ENCODE measurements around the gene ANAPC4. TPM values are rescaled to one million over a fixed set of nuclear protein-coding genes. Genes with fewer than 3 reads are reported as not detected.
"Not testable (repeated sequence)": the region's sequence is repeated elsewhere in the genome, so short reads cannot be mapped to it uniquely, and the experiment has no call there.

The ANAPC4 gene
- total RNA-seq, 1 donor from 2014 or later, result 33.8 TPM

- TF ChIP-seq CTCF (IDR thresholded peaks at IDR 0.05), result no peak
- H3K4me1 ChIP-seq, result no peaks in the 10 kb centered on the region
- intact Hi-C loops (cut with DNase I), result no loop called here
- H3K9me3 ChIP-seq, result no peaks in the 10 kb centered on the region
- ATAC-seq (no peak), DNase-seq (no peak)
- H3K27ac ChIP-seq, result no peak overlapping the region
- H3K4me3 ChIP-seq, result no peak overlapping the region
- H3K36me3 ChIP-seq, result peaks cover 18% of the 10 kb centered on the region
- no peaks in the 10 kb centered on the region for H3K27me3 ChIP-seq (ENCODE audit: low read depth)
Observed at GRCh38 chr4:25367877-25368276, 9.2 kb upstream of the ANAPC4 start.

DNA sequence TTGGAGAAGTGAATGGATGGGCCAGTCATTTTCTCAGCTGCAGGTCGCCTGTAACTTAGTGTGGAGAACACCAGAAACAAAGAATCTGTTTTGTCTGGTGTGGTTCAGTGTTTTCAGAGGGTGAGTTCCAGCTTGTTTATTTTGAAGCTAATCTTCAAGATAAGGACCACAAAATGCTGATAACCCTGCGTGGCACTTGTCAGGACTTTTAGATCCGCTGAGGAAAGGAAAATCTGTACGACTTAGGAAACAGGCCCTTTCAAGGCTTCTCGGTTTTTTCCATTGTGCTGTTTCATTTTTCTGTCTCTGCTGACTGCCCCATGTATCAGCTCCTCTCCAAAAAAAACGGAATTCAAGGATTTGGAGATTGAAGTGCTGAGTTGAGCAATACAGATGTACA, 8.7 kb upstream of the ANAPC4 start:
- H3K9me3 ChIP-seq, result no peaks in the 10 kb centered on the region
- H3K4me1 ChIP-seq, result no peaks in the 10 kb centered on the region
- no peak overlapping the region for H3K4me3 ChIP-seq
- TF ChIP-seq CTCF (IDR thresholded peaks at IDR 0.05), result no peak
- intact Hi-C loops (cut with DNase I), result no loop called here
- H3K27me3 ChIP-seq (ENCODE audit: low read depth), result no peaks in the 10 kb centered on the region
- H3K27ac ChIP-seq, result no peak overlapping the region
- no peak for ATAC-seq
- no peak for DNase-seq
- H3K36me3 ChIP-seq, result peaks cover 18% of the 10 kb centered on the region

GRCh38 chr4:25370242-25370641, 6.8 kb upstream of the ANAPC4 start:
- peaks cover 12% of the 10 kb centered on the region for H3K36me3 ChIP-seq
- no peak overlapping the region for H3K4me3 ChIP-seq
- ATAC-seq, result no peak
- peaks cover 4% of the 10 kb centered on the region for H3K4me1 ChIP-seq
- no peak for DNase-seq
- TF ChIP-seq CTCF (IDR thresholded peaks at IDR 0.05), result no peak
- intact Hi-C loops (cut with DNase I), result no loop called here
- H3K27ac ChIP-seq, result no peak overlapping the region
- H3K27me3 ChIP-seq (ENCODE audit: low read depth), result no peaks in the 10 kb centered on the region
- no peaks in the 10 kb centered on the region for H3K9me3 ChIP-seq

- H3K36me3 ChIP-seq; ATAC-seq; H3K9me3 ChIP-seq; H3K27ac ChIP-seq; DNase-seq; H3K4me3 ChIP-seq; intact Hi-C loops (cut with DNase I); H3K4me1 ChIP-seq; H3K27me3 ChIP-seq (ENCODE audit: low read depth): not testable (repeated sequence)
Observed at GRCh38 chr4:25372549-25372948, 4.5 kb upstream of the ANAPC4 start.

DNA sequence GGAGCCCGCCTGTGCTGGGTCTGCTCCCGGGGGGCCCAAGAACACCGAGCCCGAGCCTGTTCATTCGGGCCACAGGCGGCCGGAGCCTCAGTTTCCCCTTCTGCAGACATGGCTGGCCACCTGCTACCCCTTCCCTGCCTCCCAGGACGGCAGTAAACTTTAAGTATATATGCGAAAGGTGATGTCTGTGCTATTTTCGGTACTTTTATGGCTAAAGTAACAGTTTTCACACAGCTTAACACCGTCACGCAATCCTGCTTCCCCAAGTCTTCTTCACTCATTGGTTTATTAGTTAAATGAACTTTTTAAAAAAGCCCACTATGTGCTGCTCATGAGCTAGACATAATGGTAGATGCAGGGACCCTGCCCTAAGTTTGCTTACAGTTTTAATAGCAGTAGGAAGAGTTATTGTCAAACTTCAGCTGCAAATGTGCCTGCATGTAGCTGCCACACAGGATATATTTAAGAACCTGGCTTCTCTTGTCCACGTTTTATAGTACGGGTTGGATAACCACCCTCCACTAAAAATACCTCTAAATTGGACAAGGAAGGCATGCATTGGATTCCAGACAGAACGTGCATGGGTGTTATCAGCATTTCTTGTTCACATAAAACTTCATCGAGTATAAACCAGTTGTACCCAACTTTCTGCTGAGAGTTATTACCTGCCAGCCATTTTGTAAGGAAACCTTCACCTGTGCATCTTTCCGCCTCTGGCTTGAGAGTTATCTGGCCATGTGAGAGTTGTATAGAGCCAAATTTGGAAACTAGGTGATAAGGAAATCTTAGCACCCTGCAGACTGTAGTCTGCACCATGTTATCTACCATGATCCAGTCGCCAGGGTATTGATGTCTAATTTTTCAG, 741 bp downstream of the ANAPC4 start:
- Histone ChIP-seq H3K27me3 (ENCODE audit: low read depth) (no peaks in the 10 kb centered on the region), H3K36me3 (peaks cover 26% of the 10 kb centered on the region), H3K4me1 (peaks cover 24% of the 10 kb centered on the region), H3K9me3 (no peaks in the 10 kb centered on the region), H3K27ac (peak overlapping the region; percentile 83), H3K4me3 (peak overlapping the region; percentile 96)
- no peak for ATAC-seq
- no peak for TF ChIP-seq CTCF (IDR thresholded peaks at IDR 0.05)
- peak; percentile 48 for DNase-seq
- intact Hi-C loops (cut with DNase I), result no loop called here

GRCh38 chr4:25378437-25378743, 1.3 kb downstream of the ANAPC4 start:
- DNase-seq (no peak), ATAC-seq (no peak)
- Histone ChIP-seq H3K4me1 (peaks cover 24% of the 10 kb centered on the region), H3K4me3 (peak overlapping the region; percentile 96), H3K9me3 (no peaks in the 10 kb centered on the region), H3K27me3 (ENCODE audit: low read depth) (no peaks in the 10 kb centered on the region), H3K27ac (no peak overlapping the region), H3K36me3 (peaks cover 32% of the 10 kb centered on the region)
- intact Hi-C loops (cut with DNase I), result no loop called here
- no peak for TF ChIP-seq CTCF (IDR thresholded peaks at IDR 0.05)
